GM18858 (cell line): ENCODE measurements around the gene CRHR2.
"Not testable (repeated sequence)": the region's sequence is repeated elsewhere in the genome, so short reads cannot be mapped to it uniquely, and the experiment has no call there.

Source experiments
- ATAC-seq: cut with Tn5 transposase; IDR thresholded peaks from one replicate; pipeline ENCODE4 v1.9.1; 2021; ENCODE audit not compliant: unreplicated experiment

CRHR2 gene

GRCh38 chr7:30682212-30683083, at the start of gene CRHR2:
CRHR2 (minus strand) TSS chr7:30682456; CDS start chr7:30682280, 176 bp downstream.
- no peak for ATAC-seq

- no peak for ATAC-seq
Observed at GRCh38 chr7:30731581-30731980, 49.3 kb upstream of the CRHR2 start.

GRCh38 chr7:30730996-30731395, 48.7 kb upstream of the CRHR2 start:
- ATAC-seq: no peak

- no peak for ATAC-seq
Observed at GRCh38 chr7:30730097-30730496, 47.8 kb upstream of the CRHR2 start.

GRCh38 chr7:30729642-30730041, 47.4 kb upstream of the CRHR2 start:
- no peak for ATAC-seq

- no peak for ATAC-seq
Observed at GRCh38 chr7:30728591-30729100, 46.4 kb upstream of the CRHR2 start.

GRCh38 chr7:30727061-30727945, 45.0 kb upstream of the CRHR2 start:
- ATAC-seq: no peak

- no peak for ATAC-seq
Observed at GRCh38 chr7:30726296-30727006, 44.2 kb upstream of the CRHR2 start.

GRCh38 chr7:30723776-30724175, 41.5 kb upstream of the CRHR2 start:
- no peak for ATAC-seq

GRCh38 chr7:30722671-30723070, 40.4 kb upstream of the CRHR2 start:
- ATAC-seq: no peak

GRCh38 chr7:30722187-30722586, 39.9 kb upstream of the CRHR2 start:
- ATAC-seq: no peak

GRCh38 chr7:30721211-30721610, 39.0 kb upstream of the CRHR2 start:
- ATAC-seq: no peak

GRCh38 chr7:30719434-30719833, 37.2 kb upstream of the CRHR2 start:
- not testable (repeated sequence) for ATAC-seq

GRCh38 chr7:30717181-30717580, 34.9 kb upstream of the CRHR2 start:
- no peak for ATAC-seq

GRCh38 chr7:30714129-30714528, 31.9 kb upstream of the CRHR2 start:
- ATAC-seq: no peak

GRCh38 chr7:30713392-30713791, 31.1 kb upstream of the CRHR2 start:
- no peak for ATAC-seq

GRCh38 chr7:30710669-30711068, 28.4 kb upstream of the CRHR2 start:
- ATAC-seq: no peak

- no peak for ATAC-seq
Observed at GRCh38 chr7:30709549-30709948, 27.3 kb upstream of the CRHR2 start.

GRCh38 chr7:30708983-30709382, 26.7 kb upstream of the CRHR2 start:
- ATAC-seq: no peak

GRCh38 chr7:30708412-30708811, 26.2 kb upstream of the CRHR2 start:
- no peak for ATAC-seq
